ENCODE results near the gene MYO15A. TPM values are rescaled to one million over a fixed set of nuclear protein-coding genes. Genes with fewer than 3 reads are reported as not detected.

Gene MYO15A
- total RNA-seq, 2 donors from 2014 or later, result 1.7 to 2.4 TPM

GRCh38 chr17:18191967-18192366, 83.4 kb downstream of the MYO15A start:
- no peaks in the 10 kb centered on the region for H3K9me3 ChIP-seq (ENCODE audit: control insufficient read depth, low read length)
- H3K27me3 ChIP-seq (ENCODE audit: control insufficient read depth, insufficient read depth, low read length, poor library complexity, severe bottlenecking), result no peaks in the 10 kb centered on the region
- peaks cover 16% of the 10 kb centered on the region for H3K4me1 Mint-ChIP-seq
- peaks cover 63% of the 10 kb centered on the region for H3K36me3 Mint-ChIP-seq (ENCODE audit: low read depth)
- H3K36me3 ChIP-seq (ENCODE audit: control insufficient read depth, insufficient read depth, low read length), result peaks cover 77% of the 10 kb centered on the region
- TF ChIP-seq, protein P1, sequence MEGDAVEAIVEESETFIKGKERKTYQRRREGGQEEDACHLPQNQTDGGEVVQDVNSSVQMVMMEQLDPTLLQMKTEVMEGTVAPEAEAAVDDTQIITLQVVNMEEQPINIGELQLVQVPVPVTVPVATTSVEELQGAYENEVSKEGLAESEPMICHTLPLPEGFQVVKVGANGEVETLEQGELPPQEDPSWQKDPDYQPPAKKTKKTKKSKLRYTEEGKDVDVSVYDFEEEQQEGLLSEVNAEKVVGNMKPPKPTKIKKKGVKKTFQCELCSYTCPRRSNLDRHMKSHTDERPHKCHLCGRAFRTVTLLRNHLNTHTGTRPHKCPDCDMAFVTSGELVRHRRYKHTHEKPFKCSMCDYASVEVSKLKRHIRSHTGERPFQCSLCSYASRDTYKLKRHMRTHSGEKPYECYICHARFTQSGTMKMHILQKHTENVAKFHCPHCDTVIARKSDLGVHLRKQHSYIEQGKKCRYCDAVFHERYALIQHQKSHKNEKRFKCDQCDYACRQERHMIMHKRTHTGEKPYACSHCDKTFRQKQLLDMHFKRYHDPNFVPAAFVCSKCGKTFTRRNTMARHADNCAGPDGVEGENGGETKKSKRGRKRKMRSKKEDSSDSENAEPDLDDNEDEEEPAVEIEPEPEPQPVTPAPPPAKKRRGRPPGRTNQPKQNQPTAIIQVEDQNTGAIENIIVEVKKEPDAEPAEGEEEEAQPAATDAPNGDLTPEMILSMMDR (conservative IDR thresholded peaks at IDR 0.05), result peak; percentile 69
- peak overlapping the region; percentile 19 for H3K27ac Mint-ChIP-seq
- no peak overlapping the region for H3K4me3 ChIP-seq (ENCODE audit: low read length)
- no peak overlapping the region for H3K9ac ChIP-seq (ENCODE audit: extremely low read depth, low read length, poor library complexity, severe bottlenecking)
- H3K9me3 Mint-ChIP-seq, result no peaks in the 10 kb centered on the region
- WGBS, 2 experiments (ENCODE audit: insufficient coverage in 1 of 2, insufficient read length in 1 of 2), result 83 to 98% methylated on average over 1 to 2 of the region's 2 CpGs
- no peaks in the 10 kb centered on the region for H3K4me1 ChIP-seq (ENCODE audit: control insufficient read depth, insufficient read depth, low read length)
- no peaks in the 10 kb centered on the region for H3K27me3 Mint-ChIP-seq (ENCODE audit: insufficient read depth)
- DNase-seq, result peak; percentile 74
- H3K27ac ChIP-seq (ENCODE audit: low read depth, low read length), result no peak overlapping the region
- no peak overlapping the region for H3K4me3 Mint-ChIP-seq

DNA sequence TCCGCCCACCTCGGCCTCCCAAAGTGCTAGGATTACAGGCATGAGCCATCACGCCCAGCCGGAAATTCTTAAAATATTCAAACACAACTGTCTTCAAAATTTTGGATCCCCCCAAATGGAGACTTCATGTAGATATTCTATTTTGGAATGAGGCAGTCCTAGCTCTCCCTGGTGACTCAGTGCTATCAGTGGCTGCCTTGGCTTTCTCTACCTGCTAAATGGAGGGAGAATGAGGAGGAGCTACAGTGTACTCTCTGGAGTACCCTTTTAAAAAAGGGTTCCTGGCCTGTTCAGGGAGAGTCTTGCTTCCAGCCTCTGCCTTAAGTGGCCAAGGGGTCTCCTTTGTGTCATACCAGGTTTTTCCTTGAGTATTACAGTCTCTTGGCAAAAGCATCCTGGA, 85.8 kb downstream of the MYO15A start:
- Histone ChIP-seq H3K9ac (ENCODE audit: extremely low read depth, low read length, poor library complexity, severe bottlenecking) (no peak overlapping the region), H3K27me3 (ENCODE audit: control insufficient read depth, insufficient read depth, low read length, poor library complexity, severe bottlenecking) (no peaks in the 10 kb centered on the region), H3K9me3 (ENCODE audit: control insufficient read depth, low read length) (no peaks in the 10 kb centered on the region), H3K36me3 (ENCODE audit: control insufficient read depth, insufficient read depth, low read length) (peaks cover 85% of the 10 kb centered on the region), H3K27ac (ENCODE audit: low read depth, low read length) (no peak overlapping the region), H3K4me1 (ENCODE audit: control insufficient read depth, insufficient read depth, low read length) (no peaks in the 10 kb centered on the region), H3K4me3 (ENCODE audit: low read length) (no peak overlapping the region)
- TF ChIP-seq, protein P1 (conservative IDR thresholded peaks at IDR 0.05), result no peak
- Mint-ChIP-seq H3K36me3 (ENCODE audit: low read depth) (peaks cover 61% of the 10 kb centered on the region), H3K4me3 (no peak overlapping the region), H3K27ac (no peak overlapping the region), H3K4me1 (no peaks in the 10 kb centered on the region), H3K9me3 (no peaks in the 10 kb centered on the region), H3K27me3 (ENCODE audit: insufficient read depth) (no peaks in the 10 kb centered on the region)
- WGBS, 2 experiments (ENCODE audit: insufficient coverage in 1 of 2, insufficient read length in 1 of 2), result 98 to 100% methylated on average over 4 of the region's 4 CpGs
- no peak for DNase-seq

- H3K27me3 ChIP-seq (ENCODE audit: control insufficient read depth, insufficient read depth, low read length, poor library complexity, severe bottlenecking), result no peaks in the 10 kb centered on the region
- Mint-ChIP-seq H3K4me3 (no peak overlapping the region), H3K36me3 (ENCODE audit: low read depth) (peaks cover 57% of the 10 kb centered on the region), H3K27ac (no peak overlapping the region), H3K9me3 (no peaks in the 10 kb centered on the region), H3K27me3 (ENCODE audit: insufficient read depth) (no peaks in the 10 kb centered on the region), H3K4me1 (no peaks in the 10 kb centered on the region)
- DNase-seq, result no peak
- H3K27ac ChIP-seq (ENCODE audit: low read depth, low read length), result no peak overlapping the region
- no peaks in the 10 kb centered on the region for H3K4me1 ChIP-seq (ENCODE audit: control insufficient read depth, insufficient read depth, low read length)
- no peaks in the 10 kb centered on the region for H3K9me3 ChIP-seq (ENCODE audit: control insufficient read depth, low read length)
- no peak overlapping the region for H3K4me3 ChIP-seq (ENCODE audit: low read length)
- H3K36me3 ChIP-seq (ENCODE audit: control insufficient read depth, insufficient read depth, low read length), result peaks cover 85% of the 10 kb centered on the region
- WGBS, 2 experiments (ENCODE audit: insufficient coverage in 1 of 2, insufficient read length in 1 of 2), result 95 to 97% methylated on average over 4 of the region's 4 CpGs
- no peak overlapping the region for H3K9ac ChIP-seq (ENCODE audit: extremely low read depth, low read length, poor library complexity, severe bottlenecking)
- TF ChIP-seq, protein P1 (conservative IDR thresholded peaks at IDR 0.05), result no peak
Measured at GRCh38 chr17:18194804-18195203, 86.2 kb downstream of the MYO15A start.

Data from endodermal cell (in vitro differentiated cells).